H1 (cell line): ENCODE measurements around the gene ST3GAL3. TPM values are rescaled to one million over a fixed set of nuclear protein-coding genes. Genes with fewer than 3 reads are reported as not detected.

Experiments
- CTCF ChIA-PET: fragments of 300-600 bp; sonication (Branson Sonifier 250); formaldehyde crosslinking; loops from one replicate; lab custom pipeline; 2021; ENCODE audit not compliant: partially characterized antibody; lab: Charles Lee
- POLR2A ChIA-PET: fragments of 300-600 bp; sonication (Branson Sonifier 250); formaldehyde crosslinking; loops from one replicate; lab custom pipeline; 2021; ENCODE audit warnings: inconsistent platforms; ENCODE audit not compliant: partially characterized antibody; lab: Charles Lee
- DNase-seq, 2 experiments: peaks; one replicate each; pipeline versions ENCODE4 v3.0.0 to v3.0.0-alpha.2; 2010 to 2022; ENCODE audit warnings: low spot score in 2 of 2, low read depth in 1 of 2, mixed read lengths in 1 of 2
- FAIRE-seq: peaks from 2 replicates; lab custom pipeline; 2011; peaks lifted over from hg19 to GRCh38; lab: Jason Lieb, UNC
- H2AFZ ChIP-seq: 2 replicates; pipeline ENCODE4 v1.8.1; 2012; ENCODE audit warnings: low read length, inconsistent platforms
- H2AK5ac ChIP-seq: 2 replicates; pipeline ENCODE4 v1.6.1; 2013; ENCODE audit warnings: low read depth, low read length
- H2BK120ac ChIP-seq: replicated peaks from 2 replicates; pipeline ENCODE3; 2013; ENCODE audit warnings: low read depth, low read length, inconsistent platforms
- H2BK12ac ChIP-seq: 2 replicates; pipeline ENCODE4 v1.6.1; 2013; ENCODE audit warnings: low read depth, low read length
- H2BK15ac ChIP-seq: 2 replicates; pipeline ENCODE4 v1.6.1; 2013; ENCODE audit warnings: low read length
- H2BK20ac ChIP-seq: 2 replicates; pipeline ENCODE4 v1.6.1; 2013; ENCODE audit warnings: low read length
- H2BK5ac ChIP-seq: 2 replicates; pipeline ENCODE4 v1.6.1; 2013; ENCODE audit warnings: low read depth, low read length
- H3K14ac ChIP-seq: 2 replicates; pipeline ENCODE4 v1.6.1; 2013; ENCODE audit warnings: inconsistent platforms; ENCODE audit not compliant: insufficient read length
- H3K18ac ChIP-seq: 2 replicates; pipeline ENCODE4 v1.6.1; 2013; ENCODE audit warnings: low read length; ENCODE audit errors: extremely low read depth
- H3K23ac ChIP-seq: 2 replicates; pipeline ENCODE4 v1.6.1; 2013; ENCODE audit warnings: inconsistent platforms; ENCODE audit not compliant: insufficient read length
- H3K23me2 ChIP-seq: 2 replicates; pipeline ENCODE4 v1.6.1; 2013; ENCODE audit warnings: low read depth, low read length
- H3K27ac ChIP-seq: 2 replicates; pipeline ENCODE4 v1.6.1; 2011; ENCODE audit warnings: low read depth, low read length, inconsistent platforms
- H3K27me3 ChIP-seq, 4 experiments: replicated peaks in 1 of 4; 1 replicate in 1 of 4; 2 replicates in 3 of 4; pipeline versions ENCODE4 v1.6.1 to v1.8.1; 2011 to 2013; ENCODE audit warnings: low read length in 3 of 4, mild to moderate bottlenecking in 3 of 4, inconsistent platforms in 2 of 4, mixed read lengths in 2 of 4, moderate library complexity in 1 of 4; ENCODE audit not compliant: control insufficient read depth in 3 of 4, insufficient read depth in 3 of 4; ENCODE audit errors: extremely low read depth in 1 of 4
- H3K36me3 ChIP-seq, 4 experiments: 2 replicates each; pipeline versions ENCODE4 v1.6.1 to v1.8.1; 2011 to 2013; ENCODE audit warnings: mild to moderate bottlenecking in 4 of 4, low read length in 3 of 4, moderate library complexity in 2 of 4, control low read depth in 1 of 4, inconsistent platforms in 1 of 4; ENCODE audit not compliant: insufficient read depth in 4 of 4, control insufficient read depth in 2 of 4
- H3K4ac ChIP-seq: replicated peaks from 2 replicates; pipeline ENCODE3; 2013; ENCODE audit warnings: low read length, low read depth, mixed read lengths, inconsistent platforms; ENCODE audit not compliant: insufficient read length
- H3K4me1 ChIP-seq, 4 experiments: replicated peaks in 1 of 4; 1 replicate in 1 of 4; 2 replicates in 3 of 4; pipeline versions ENCODE4 v1.6.1 to v1.8.1; 2011 to 2013; ENCODE audit warnings: low read length in 3 of 4, inconsistent platforms in 2 of 4, mixed read lengths in 1 of 4; ENCODE audit not compliant: insufficient read depth in 4 of 4, control insufficient read depth in 3 of 4
- H3K4me2 ChIP-seq, 2 experiments: 2 replicates each; pipeline versions ENCODE4 v1.6.1 to v1.8.1; 2011 to 2013; ENCODE audit warnings: low read depth in 2 of 2, low read length in 2 of 2, control low read depth in 1 of 2, inconsistent platforms in 1 of 2, mild to moderate bottlenecking in 1 of 2; ENCODE audit not compliant: insufficient read depth in 1 of 2
- H3K4me3 ChIP-seq, 4 experiments: fragments of 200-600, 300-600 bp in 1 of 4; sonication (generic), shearing (Covaris generic), sonication (Bioruptor Twin) in 1 of 4; 2 replicates each; pipeline versions ENCODE4 v1.5.1 to v1.8.1; 2011 to 2016; ENCODE audit warnings: low read length in 4 of 4, low read depth in 3 of 4, control low read depth in 2 of 4, inconsistent platforms in 2 of 4, mild to moderate bottlenecking in 2 of 4, mixed read lengths in 1 of 4, moderate library complexity in 1 of 4; ENCODE audit not compliant: insufficient read depth in 2 of 4; ENCODE audit errors: extremely low read depth in 1 of 4
- H3K56ac ChIP-seq: replicated peaks from 2 replicates; pipeline ENCODE3; 2013; ENCODE audit warnings: low read depth, mild to moderate bottlenecking, mixed read lengths, low read length, inconsistent platforms; ENCODE audit not compliant: insufficient read length
- H3K79me1 ChIP-seq: 2 replicates; pipeline ENCODE4 v1.6.1; 2013; ENCODE audit warnings: low read depth, low read length, control low read depth
- H3K79me2 ChIP-seq, 2 experiments: 2 replicates each; pipeline versions ENCODE4 v1.6.1 to v1.8.1; 2012 to 2013; ENCODE audit warnings: low read length in 2 of 2, mild to moderate bottlenecking in 2 of 2, inconsistent platforms in 1 of 2; ENCODE audit not compliant: insufficient read depth in 2 of 2, control insufficient read depth in 1 of 2
- H3K9ac ChIP-seq, 4 experiments: replicated peaks in 1 of 4; 1 replicate in 1 of 4; 2 replicates in 3 of 4; pipeline versions ENCODE4 v1.6.1 to v1.8.1; 2011 to 2013; ENCODE audit warnings: low read depth in 3 of 4, low read length in 3 of 4, control low read depth in 2 of 4, mild to moderate bottlenecking in 2 of 4, moderate library complexity in 2 of 4, inconsistent platforms in 1 of 4; ENCODE audit errors: extremely low read depth in 1 of 4
- H3K9me3 ChIP-seq, 2 experiments: 2 replicates each; pipeline versions ENCODE4 v1.6.1 to v1.8.1; 2012 to 2013; ENCODE audit warnings: mild to moderate bottlenecking in 2 of 2, moderate library complexity in 2 of 2, control low read depth in 1 of 2, inconsistent platforms in 1 of 2, low read depth in 1 of 2, low read length in 1 of 2, mixed read lengths in 1 of 2; ENCODE audit not compliant: insufficient read depth in 2 of 2
- H4K20me1 ChIP-seq, 2 experiments: replicated peaks in 1 of 2; 2 replicates each; pipeline versions ENCODE3 to v1.8.1; 2011 to 2013; ENCODE audit warnings: inconsistent platforms in 2 of 2, low read length in 2 of 2, mild to moderate bottlenecking in 1 of 2; ENCODE audit not compliant: insufficient read depth in 2 of 2, control insufficient read depth in 1 of 2
- H4K5ac ChIP-seq: 2 replicates; pipeline ENCODE4 v1.6.1; 2013; ENCODE audit warnings: low read length, low read depth, mixed read lengths, inconsistent platforms; ENCODE audit not compliant: insufficient read length
- H4K8ac ChIP-seq: 2 replicates; pipeline ENCODE4 v1.8.0; 2013; ENCODE audit warnings: mild to moderate bottlenecking, moderate library complexity, low read length, inconsistent platforms; ENCODE audit not compliant: insufficient read depth; ENCODE audit errors: extremely low read depth
- H4K91ac ChIP-seq: replicated peaks from 2 replicates; pipeline ENCODE3; 2013; ENCODE audit warnings: low read length, mixed read lengths, inconsistent platforms; ENCODE audit not compliant: insufficient read length
- CBX5 ChIP-seq: fragments of 300-800, 300-1000 bp; sonication (generic); IDR thresholded peaks from 2 replicates; pipeline ENCODE4 v1.7.1; 2016; ENCODE audit warnings: antibody characterized with exemption, low read length, low read depth
- CHD2 ChIP-seq: IDR thresholded peaks from 2 replicates; pipeline ENCODE4 v1.6.1; 2012; ENCODE audit warnings: low read length, improper control_type of control experiment
- CTBP2 ChIP-seq: IDR thresholded peaks from 2 replicates; pipeline ENCODE4 v1.7.0; 2011; ENCODE audit warnings: borderline replicate concordance, mild to moderate bottlenecking, moderate library complexity, mixed read lengths, low read length; ENCODE audit not compliant: insufficient read depth, insufficient read length
- FOSL1 ChIP-seq: IDR thresholded peaks from 2 replicates; pipeline ENCODE4 v1.6.1; 2011; ENCODE audit warnings: mild to moderate bottlenecking, low read depth, low read length, moderate library complexity; ENCODE audit not compliant: insufficient read depth
- HDAC2 ChIP-seq, 2 experiments: fragments of 300-600 bp in 1 of 2; sonication (generic) in 1 of 2; IDR thresholded peaks; 2 replicates each; pipeline ENCODE4 v1.6.1; 2011 to 2012; ENCODE audit warnings: low read depth in 2 of 2, low read length in 2 of 2, mild to moderate bottlenecking in 2 of 2, moderate library complexity in 2 of 2, borderline replicate concordance in 1 of 2, inconsistent platforms in 1 of 2
- JUND ChIP-seq: IDR thresholded peaks from 2 replicates; pipeline ENCODE4 v1.6.1; 2011; ENCODE audit warnings: mild to moderate bottlenecking, improper control_type of control experiment, low read length
- KDM5A ChIP-seq: fragments of 200-600 bp; IDR thresholded peaks from 2 replicates; pipeline ENCODE4 v1.7.1; 2012; ENCODE audit warnings: mild to moderate bottlenecking, low read length, inconsistent platforms, mixed read lengths
- MAFK ChIP-seq: IDR thresholded peaks from 2 replicates; pipeline ENCODE4 v1.6.1; 2012; ENCODE audit warnings: low read depth, mild to moderate bottlenecking, improper control_type of control experiment, low read length
- POLR2A ChIP-seq, 2 experiments: IDR thresholded peaks; 1 replicate in 1 of 2; 2 replicates in 1 of 2; pipeline ENCODE4 v1.6.1; 2011; ENCODE audit warnings: low read depth in 2 of 2, low read length in 2 of 2, mild to moderate bottlenecking in 2 of 2; ENCODE audit errors: control extremely low read depth in 1 of 2
- POLR2AphosphoS5 ChIP-seq: IDR thresholded peaks from 2 replicates; pipeline ENCODE4 v1.6.1; 2011; ENCODE audit warnings: low read depth, low read length
- POU5F1 ChIP-seq: IDR thresholded peaks from 2 replicates; pipeline ENCODE4 v1.6.1; 2011; ENCODE audit warnings: low read depth, mild to moderate bottlenecking, low read length, moderate library complexity
- TAF7 ChIP-seq: optimal IDR thresholded peaks from 2 replicates; pipeline ENCODE3; 2011; ENCODE audit warnings: low read depth, mild to moderate bottlenecking, inconsistent platforms, low read length, moderate library complexity, borderline replicate concordance
- TEAD4 ChIP-seq: IDR thresholded peaks from 2 replicates; pipeline ENCODE4 v1.6.1; 2012; ENCODE audit warnings: low read depth, low read length, inconsistent platforms, mixed read lengths
- ZNF274 ChIP-seq: IDR thresholded peaks from 2 replicates; pipeline ENCODE4 v1.7.0; 2012; ENCODE audit warnings: low read length, borderline replicate concordance; ENCODE audit errors: extremely low read depth
- WGBS, 2 experiments: shearing (Covaris generic) in 1 of 2; methylation state at CpG; one replicate each; pipeline versions ENCODE4 v1.1.6 to v1.1.7; 2013 to 2015; ENCODE audit warnings: low lambda C conversion rate in 2 of 2, mixed read lengths in 2 of 2, inconsistent platforms in 1 of 2, low coverage in 1 of 2, missing lambda C conversion rate in 1 of 2; ENCODE audit not compliant: insufficient replicate concordance in 2 of 2, insufficient coverage in 1 of 2, insufficient read length in 1 of 2; ENCODE audit errors: extremely low coverage in 1 of 2, missing lambda C conversion rate in 1 of 2; 5-methylcytosine and 5-hydroxymethylcytosine counted together
- polyA plus RNA-seq, 7 experiments: library from polyadenylated mRNA; depleted of rRNA in 3 of 7; stranded (reverse) in 5 of 7; unstranded in 2 of 7; fragments of >200 nt in 5 of 7; fragments of 200-250 nt in 2 of 7; gene quantifications; 1 replicate in 5 of 7; 2 replicates in 1 of 7; 4 replicates in 1 of 7; pipeline versions ENCODE4 v1.2.1 to v1.2.3, GENCODE V29; 2011 to 2013; ENCODE audit warnings: missing spikeins in 2 of 7, mixed read lengths in 2 of 7
- total RNA-seq: library from RNA; stranded (reverse); fragmentation: NEBNext Ultra II Directional; extraction: Animal tissue kit (Norgen Biotek cat#: 25700); gene quantifications from 2 replicates; pipeline ENCODE4 v1.2.1, GENCODE V29; 2021

The ST3GAL3 gene
- total and polyA plus RNA-seq, 2 of the 8 experiments (the other 6 are each of a cell fraction or from before 2014, with no cell fraction given), result 6.8 to 7.0 TPM

- H2BK12ac ChIP-seq, result no peak overlapping the region
- H4K91ac ChIP-seq, result no peak overlapping the region
- H3K23me2 ChIP-seq, result no peaks in the 10 kb centered on the region
- H3K79me2 ChIP-seq, result no peaks in the 10 kb centered on the region
- DNase-seq (no peak), FAIRE-seq (no peak)
- no peak overlapping the region for H3K23ac ChIP-seq
- no peak overlapping the region for H3K27ac ChIP-seq
- no peak overlapping the region for H2BK120ac ChIP-seq
- H3K27me3 ChIP-seq, result no peaks in the 10 kb centered on the region
- no peak overlapping the region for H2BK20ac ChIP-seq
- no peaks in the 10 kb centered on the region for H3K79me1 ChIP-seq
- no peak overlapping the region for H4K8ac ChIP-seq
- H2BK5ac ChIP-seq, result no peak overlapping the region
- no peak overlapping the region for H3K4ac ChIP-seq
- H2AFZ ChIP-seq, result no peak overlapping the region
- no peaks in the 10 kb centered on the region for H3K4me1 ChIP-seq
- no peak overlapping the region for H3K56ac ChIP-seq
- H3K9ac ChIP-seq, result no peak overlapping the region
- no peak overlapping the region for H2BK15ac ChIP-seq
- ChIA-PET CTCF (interaction anchor here (0.6 to 1.1 kb wide), 2 partner anchors 82 to 186 kb away, joined by 3 to 4 read pairs; no protein-coding TSS in a partner anchor), POLR2A (no interaction called here)
- H3K9me3 ChIP-seq, result no peaks in the 10 kb centered on the region
- H4K5ac ChIP-seq, result no peak overlapping the region
- H3K18ac ChIP-seq, result no peak overlapping the region
- H3K14ac ChIP-seq, result no peak overlapping the region
- no peak overlapping the region for H3K4me3 ChIP-seq
- H3K4me2 ChIP-seq, result no peak overlapping the region
- no peaks in the 10 kb centered on the region for H3K36me3 ChIP-seq
- no peaks in the 10 kb centered on the region for H4K20me1 ChIP-seq
- no peak overlapping the region for H2AK5ac ChIP-seq
- 83% methylated on average over 4 of the region's 4 CpGs; no CpG with 5 or more reads in 1 of the 2 experiments for WGBS, 2 experiments
- TF ChIP-seq HDAC2 (IDR thresholded peaks at IDR 0.05; ENCODE audit: borderline replicate concordance in 1 of 2, low read depth in 2 of 2, low read length in 2 of 2) (no peak), FOSL1 (no peak), KDM5A (no peak), TEAD4 (no peak), CHD2 (no peak), TAF7 (no peak), CTBP2 (no peak), ZNF274 (no peak), POU5F1 (no peak), POLR2A (IDR thresholded peaks at IDR 0.05; ENCODE audit: control extremely low read depth in 1 of 2, low read depth in 2 of 2, low read length in 2 of 2) (no peak), CBX5 (no peak), MAFK (no peak), POLR2AphosphoS5 (no peak), JUND (no peak)
These were observed 40.4 kb downstream of the ST3GAL3 start for GRCh38 chr1:43747736-43748135.
